ENCODE results near the gene ZBTB37.

DNA sequence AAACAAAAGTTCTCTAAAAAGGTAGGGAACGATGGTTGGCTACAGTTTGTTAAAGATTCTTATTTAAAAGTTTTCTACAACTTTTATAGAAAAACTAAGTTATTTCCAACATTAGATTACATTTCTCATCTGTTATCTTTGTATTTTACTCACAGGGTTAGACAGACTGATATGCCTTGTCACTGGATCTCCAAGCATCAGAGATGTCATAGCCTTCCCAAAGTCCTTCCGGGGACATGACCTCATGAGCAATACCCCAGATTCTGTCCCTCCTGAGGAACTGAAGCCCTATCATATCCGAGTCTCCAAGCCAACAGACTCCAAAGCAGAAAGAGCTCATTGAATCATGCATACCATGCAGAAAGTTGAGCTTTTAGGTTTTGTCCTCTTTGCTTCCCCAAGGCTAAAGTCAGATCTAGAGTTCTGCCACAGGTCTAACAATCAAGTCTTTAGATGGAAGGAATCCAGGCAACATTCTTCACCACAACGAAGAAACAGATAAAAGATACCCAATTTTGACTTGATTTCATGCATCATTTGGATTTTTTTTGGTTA, 10.7 kb upstream of the ZBTB37 start:
- no peak for TF ChIP-seq POLR2AphosphoS5 (IDR thresholded peaks at IDR 0.05; ENCODE audit: borderline replicate concordance, low read depth, low read length)
- TF ChIP-seq FOXP2 (optimal IDR thresholded peaks at IDR 0.05; ENCODE audit: control extremely low read depth, extremely low read length, insufficient read depth): no peak
- no peak for TF ChIP-seq EZH2 (IDR thresholded peaks at IDR 0.05)

All from SK-N-MC (cell line).